ENCODE data around the gene KLRF2.

DNA sequence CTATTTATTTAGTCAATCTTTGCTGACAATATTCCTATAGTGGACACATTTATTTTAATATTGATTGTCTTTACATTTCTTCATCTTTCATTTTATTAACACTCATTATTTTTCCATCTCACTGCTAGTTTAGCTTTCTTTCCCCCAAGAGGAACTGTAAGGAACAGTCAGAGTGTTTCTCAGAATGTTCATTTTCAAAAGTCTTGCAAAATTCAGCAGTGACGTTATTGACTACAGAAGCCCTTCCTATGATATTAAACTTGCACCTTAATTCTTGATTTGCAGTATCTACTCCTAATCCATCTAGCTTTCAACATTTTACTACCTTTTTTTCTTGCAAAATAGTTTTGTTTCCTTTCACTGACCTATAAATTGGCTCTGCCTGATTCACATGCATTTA lies 25.1 kb upstream of the KLRF2 start:
- TF ChIP-seq, protein P1, sequence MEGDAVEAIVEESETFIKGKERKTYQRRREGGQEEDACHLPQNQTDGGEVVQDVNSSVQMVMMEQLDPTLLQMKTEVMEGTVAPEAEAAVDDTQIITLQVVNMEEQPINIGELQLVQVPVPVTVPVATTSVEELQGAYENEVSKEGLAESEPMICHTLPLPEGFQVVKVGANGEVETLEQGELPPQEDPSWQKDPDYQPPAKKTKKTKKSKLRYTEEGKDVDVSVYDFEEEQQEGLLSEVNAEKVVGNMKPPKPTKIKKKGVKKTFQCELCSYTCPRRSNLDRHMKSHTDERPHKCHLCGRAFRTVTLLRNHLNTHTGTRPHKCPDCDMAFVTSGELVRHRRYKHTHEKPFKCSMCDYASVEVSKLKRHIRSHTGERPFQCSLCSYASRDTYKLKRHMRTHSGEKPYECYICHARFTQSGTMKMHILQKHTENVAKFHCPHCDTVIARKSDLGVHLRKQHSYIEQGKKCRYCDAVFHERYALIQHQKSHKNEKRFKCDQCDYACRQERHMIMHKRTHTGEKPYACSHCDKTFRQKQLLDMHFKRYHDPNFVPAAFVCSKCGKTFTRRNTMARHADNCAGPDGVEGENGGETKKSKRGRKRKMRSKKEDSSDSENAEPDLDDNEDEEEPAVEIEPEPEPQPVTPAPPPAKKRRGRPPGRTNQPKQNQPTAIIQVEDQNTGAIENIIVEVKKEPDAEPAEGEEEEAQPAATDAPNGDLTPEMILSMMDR (IDR thresholded peaks at IDR 0.05), result no peak
- TF ChIP-seq POLR2A (IDR thresholded peaks at IDR 0.05) (no peak), POLR2AphosphoS5 (IDR thresholded peaks at IDR 0.05) (no peak), EP300 (IDR thresholded peaks at IDR 0.05; ENCODE audit: low read depth) (no peak)

All from transverse colon (tissue), 4 donors.